ENCODE measurements around the gene PEX10.

GRCh38 chr1:2407166-2407990 lies 5.0 kb downstream of the PEX10 start:
- no peak for TF ChIP-seq CTCF (IDR thresholded peaks at IDR 0.05)
- TF ChIP-seq POLR2A (IDR thresholded peaks at IDR 0.05): no peak
- TF ChIP-seq EP300 (IDR thresholded peaks at IDR 0.05): no peak
